ENCODE data around the gene DUOXA1.

The DUOXA1 gene

DNA sequence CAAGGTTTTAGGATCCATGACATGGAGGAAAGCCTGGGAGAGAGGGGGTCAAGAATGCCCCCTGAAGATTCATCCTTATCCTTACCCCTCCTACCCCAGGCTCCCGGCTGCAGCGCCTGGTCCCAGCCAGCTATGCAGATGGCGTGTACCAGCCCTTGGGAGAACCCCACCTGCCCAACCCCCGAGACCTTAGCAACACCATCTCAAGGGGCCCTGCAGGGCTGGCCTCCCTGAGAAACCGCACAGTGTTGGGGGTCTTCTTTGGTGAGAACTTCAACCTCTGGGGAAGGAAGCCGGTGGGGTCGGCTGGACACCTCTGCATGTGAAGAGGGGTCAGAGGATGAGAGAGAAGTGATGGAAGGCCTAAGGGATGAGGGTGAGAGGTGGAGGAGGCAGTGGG is 4.4 kb upstream of the DUOXA1 start:
- in situ Hi-C loops (cut with HindIII; ENCODE audit: low sequenced_read_pairs), result no loop called here

DNA sequence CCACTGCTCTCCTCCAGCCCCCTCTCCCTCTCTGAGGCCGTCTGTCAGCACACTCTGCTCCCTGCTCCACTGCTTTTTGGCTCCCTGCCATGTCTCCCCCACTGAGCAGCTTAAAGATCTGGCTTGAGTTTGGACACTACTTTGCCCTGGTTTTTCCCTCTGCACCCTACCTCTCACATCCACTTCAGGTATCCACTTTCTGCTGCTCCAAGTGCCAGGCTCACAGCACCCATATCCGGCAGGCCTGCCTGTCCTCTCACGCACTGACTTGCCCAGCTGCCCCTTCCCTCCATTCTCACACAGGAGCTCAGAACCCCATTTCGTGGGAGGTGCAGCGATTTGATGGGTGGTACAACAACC is 3.9 kb upstream of the DUOXA1 start:
- in situ Hi-C loops (cut with HindIII; ENCODE audit: low sequenced_read_pairs), result no loop called here

DNA sequence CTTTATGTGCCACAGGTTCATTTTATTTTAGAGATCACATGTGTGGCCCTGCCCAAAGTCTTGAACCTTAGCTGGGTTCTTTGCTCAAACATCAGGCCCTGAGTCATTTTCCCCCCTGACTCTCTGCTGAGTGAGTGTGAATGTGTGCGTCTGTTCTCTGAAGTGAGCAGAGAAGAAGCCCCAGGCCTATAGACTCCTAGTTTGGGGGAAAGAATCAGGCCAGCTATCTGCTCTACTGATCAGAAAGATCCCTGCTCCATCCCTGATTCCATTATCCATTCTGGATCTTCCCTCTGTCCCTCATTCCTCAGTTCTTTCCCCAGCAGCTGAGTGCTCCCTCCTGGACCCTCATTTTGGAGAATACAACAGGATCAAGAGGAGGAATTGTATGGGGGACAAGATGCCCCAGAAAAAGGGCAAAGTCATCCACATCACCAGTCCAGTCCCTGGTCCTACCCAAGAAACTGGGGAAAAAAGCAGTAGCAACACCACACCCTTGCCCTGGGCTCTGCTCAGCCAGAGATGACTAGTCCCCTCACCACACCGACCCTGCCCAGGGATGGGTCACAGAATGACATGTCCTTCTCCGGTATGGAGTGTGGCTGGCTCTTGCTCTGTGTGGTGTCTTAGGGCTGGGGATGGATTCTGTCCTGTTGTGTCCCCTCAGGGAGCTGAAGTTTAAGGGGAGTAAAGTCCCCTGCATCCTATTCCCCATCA is 3.3 kb upstream of the DUOXA1 start:
- in situ Hi-C loops (cut with HindIII; ENCODE audit: low sequenced_read_pairs), result no loop called here

DNA sequence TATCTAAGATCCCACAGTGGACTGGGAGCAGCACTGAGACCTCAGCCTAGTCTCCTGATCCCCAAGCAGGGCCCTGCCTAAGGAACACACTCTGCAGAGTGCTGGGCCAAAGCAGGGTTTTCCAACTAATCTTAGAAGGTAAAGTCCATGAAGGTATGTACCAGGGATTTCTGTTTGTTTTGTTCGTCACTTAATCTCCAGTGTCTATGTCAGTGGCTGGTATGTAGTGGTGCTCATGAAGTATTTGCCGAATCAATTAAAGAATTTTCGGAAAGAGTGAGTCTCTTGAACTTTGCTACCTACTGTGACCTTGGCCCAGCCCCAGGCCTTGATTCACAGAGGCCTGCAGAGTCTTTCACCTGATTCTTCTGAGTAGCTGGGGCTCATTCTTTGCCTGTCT is 1.8 kb upstream of the DUOXA1 start:
- in situ Hi-C loops (cut with HindIII; ENCODE audit: low sequenced_read_pairs), result no loop called here

DNA sequence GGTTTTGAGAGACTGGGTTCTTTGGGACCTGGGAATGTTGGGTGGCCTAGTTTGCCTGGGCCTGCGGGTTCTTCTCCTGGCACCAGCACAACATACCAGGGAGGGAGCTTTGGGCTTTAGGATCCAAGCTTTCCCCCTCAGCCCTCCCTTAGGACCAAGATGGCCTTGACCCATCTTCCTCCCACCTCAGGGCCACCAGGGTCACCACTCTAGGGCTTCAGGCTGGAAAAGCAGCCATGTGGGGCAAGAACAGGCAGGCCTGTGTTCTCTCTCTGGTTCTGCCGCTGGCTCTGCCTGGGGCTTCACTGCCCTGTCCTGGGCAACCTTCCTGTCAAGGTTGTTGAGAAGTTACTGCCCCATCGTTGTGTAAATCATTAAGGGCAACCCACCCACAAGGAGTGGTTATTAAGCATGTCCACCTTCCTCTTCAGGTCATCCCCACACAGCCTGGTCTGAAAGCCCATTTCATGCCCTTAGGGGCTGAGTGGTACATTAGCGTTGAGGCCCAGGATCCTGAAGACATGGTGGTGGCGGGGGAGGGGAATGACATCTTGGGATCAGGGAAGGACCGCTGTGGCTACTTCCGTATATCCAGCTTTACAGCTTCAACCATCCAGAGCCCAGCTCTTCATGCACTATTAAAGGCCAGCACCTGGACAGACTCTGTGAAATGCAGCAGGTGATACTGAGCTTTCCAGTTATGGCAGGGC is 767 bp upstream of the DUOXA1 start:
- in situ Hi-C loops (cut with HindIII; ENCODE audit: low sequenced_read_pairs), result no loop called here

DNA sequence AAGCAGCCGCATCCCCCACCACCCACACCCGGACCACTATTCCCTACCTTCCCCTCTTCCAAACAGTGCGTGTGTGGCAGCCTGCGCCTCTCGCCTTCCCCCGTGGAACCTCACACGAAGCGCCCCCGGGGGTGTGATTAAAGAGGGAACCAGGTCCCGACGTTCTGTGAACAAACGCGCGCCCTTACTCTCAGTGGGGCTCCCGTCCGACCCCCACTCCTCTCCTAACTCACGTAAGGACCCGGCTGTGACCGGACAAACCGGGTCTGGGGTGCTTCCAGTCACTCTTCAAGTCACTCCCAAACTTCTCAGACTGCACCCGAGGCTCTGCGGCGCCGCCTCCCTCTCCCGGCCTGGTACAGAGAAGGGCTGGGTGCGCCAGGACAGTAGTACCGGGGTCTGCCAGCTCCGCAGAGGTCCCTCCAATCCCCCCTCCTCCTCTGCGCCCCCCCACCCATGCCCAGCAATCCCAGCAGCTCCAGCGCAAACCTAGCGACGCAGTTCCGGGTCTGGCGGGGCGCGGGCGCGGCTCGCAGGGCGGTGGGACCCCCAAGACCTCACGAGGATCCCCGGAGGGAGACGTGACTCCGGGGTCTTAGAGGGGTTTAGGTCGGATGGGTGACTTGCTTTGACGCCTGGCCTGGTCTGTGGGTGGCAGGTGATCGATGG is 574 bp downstream of the DUOXA1 start:
- in situ Hi-C loops (cut with HindIII; ENCODE audit: low sequenced_read_pairs), result no loop called here

DNA sequence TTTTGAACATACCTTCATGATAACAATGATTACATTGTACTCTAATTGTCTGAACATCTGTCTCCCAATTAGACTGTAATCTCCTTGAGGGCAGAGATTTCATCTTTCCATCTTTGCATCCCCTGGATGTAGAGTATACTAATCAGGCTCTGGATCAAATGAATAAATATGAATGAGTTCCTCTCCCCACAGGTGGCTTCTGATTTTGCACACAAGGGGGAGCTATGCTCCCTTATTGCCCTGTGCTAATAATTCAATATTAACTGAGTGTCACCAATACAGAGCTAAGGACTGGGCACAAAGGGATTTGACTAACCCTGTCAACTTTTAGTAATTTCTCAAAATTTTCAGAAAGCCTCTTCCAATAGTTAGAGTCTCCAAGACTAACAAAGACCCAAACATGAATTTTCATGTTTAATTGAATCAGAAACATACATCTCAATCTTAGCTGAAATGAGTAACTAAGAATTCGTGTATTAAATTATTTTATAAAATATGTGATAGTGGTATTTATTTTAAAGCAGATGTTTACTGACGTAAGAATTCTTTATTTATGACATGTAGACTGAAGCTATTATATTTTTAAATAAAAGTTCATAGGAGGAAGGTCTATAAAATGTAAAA is 3.0 kb downstream of the DUOXA1 start:
- in situ Hi-C loops (cut with HindIII; ENCODE audit: low sequenced_read_pairs), result no loop called here

DNA sequence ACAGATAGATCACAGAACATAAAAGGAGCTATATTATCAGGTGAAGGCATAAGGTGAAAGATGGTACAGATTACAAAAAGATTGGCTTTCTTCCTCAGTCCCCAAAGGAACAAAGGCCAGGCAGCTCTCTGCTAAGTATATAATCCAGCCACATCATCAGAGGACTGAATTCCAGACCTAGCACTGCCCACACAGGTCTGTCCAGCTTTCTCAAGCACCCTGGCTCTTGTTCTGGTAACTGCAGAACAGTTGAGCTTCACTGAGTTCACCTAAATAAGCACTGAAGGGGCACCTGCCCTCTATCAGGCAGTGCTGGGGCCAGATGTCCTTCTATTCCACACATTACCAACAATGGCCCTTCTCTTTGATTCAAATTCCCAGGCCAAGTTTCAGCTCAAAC is 6.3 kb downstream of the DUOXA1 start:
- in situ Hi-C loops (cut with HindIII; ENCODE audit: low sequenced_read_pairs), result no loop called here

DNA sequence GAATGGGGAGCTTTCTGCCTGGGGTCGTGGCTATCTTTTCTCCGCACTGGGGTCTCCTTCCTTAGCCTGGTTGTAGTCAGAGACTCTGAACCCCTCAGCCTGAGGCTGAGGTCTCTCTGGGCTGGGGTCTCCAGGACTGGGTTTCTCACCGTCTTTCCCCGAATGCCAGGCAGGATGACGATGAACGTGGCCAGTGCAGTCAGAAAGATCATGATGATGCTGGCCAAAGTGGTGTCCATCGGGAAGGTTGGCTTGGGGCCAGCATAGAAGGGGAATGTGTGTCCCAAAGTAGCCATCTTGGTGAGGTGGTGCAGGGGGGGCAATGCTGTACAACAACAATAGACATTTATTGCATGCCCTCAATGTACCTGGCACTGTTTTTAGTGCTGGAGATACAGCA is 7.0 kb downstream of the DUOXA1 start:
- in situ Hi-C loops (cut with HindIII; ENCODE audit: low sequenced_read_pairs), result no loop called here

DNA sequence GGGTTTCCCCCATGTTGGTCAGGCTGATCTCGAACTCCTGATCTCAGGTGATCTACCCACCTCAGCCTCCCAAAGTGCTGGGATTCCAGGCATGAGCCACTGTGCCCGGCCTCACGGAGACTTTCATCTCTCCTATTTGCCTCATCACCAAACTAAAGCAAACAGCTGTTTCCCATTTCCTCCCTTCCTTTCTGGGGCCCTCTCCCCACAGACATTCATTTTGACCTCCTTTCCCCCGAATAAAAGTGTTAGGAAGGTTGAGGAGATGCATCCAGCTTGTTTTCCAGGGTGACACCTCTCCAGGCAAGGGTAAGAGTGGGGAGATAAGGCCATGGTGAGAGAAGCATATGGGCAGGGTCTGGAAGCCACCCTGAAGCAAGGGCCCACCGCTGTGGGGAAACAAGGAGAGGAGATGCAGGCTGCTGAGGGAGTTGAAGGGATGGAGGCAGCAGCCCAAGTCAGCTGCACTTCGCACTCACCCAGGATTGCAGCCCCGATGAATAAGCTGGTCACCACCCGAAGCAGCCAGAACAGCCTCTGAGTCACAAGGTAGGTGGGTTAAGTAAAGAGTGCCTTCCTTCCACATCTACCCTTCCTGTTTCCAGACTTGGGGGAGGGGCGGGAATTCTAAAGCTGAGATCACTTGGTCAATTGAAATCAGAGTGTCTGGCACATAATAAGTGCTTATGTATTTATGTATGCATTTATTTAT is 7.8 kb downstream of the DUOXA1 start:
- in situ Hi-C loops (cut with HindIII; ENCODE audit: low sequenced_read_pairs), result no loop called here

DNA sequence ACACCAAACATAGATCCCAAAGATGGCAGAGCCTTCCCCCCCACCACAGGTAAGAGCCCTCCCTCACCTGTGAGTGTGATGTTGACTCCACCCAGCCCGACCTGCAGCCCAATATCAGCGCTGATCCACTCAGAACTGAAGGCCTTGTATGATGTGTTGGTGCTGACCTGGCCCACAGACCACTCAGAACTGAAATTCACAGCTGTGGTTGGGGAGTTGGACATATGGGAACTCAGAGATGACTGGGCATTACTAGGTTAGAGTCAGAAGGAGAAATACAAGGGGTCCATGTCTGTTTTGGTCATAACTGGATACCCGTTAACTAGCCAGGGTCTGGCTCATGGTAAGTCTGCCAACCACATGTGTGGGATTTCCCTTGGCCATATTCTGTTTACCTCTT is 8.7 kb downstream of the DUOXA1 start:
- in situ Hi-C loops (cut with HindIII; ENCODE audit: low sequenced_read_pairs), result no loop called here

DNA sequence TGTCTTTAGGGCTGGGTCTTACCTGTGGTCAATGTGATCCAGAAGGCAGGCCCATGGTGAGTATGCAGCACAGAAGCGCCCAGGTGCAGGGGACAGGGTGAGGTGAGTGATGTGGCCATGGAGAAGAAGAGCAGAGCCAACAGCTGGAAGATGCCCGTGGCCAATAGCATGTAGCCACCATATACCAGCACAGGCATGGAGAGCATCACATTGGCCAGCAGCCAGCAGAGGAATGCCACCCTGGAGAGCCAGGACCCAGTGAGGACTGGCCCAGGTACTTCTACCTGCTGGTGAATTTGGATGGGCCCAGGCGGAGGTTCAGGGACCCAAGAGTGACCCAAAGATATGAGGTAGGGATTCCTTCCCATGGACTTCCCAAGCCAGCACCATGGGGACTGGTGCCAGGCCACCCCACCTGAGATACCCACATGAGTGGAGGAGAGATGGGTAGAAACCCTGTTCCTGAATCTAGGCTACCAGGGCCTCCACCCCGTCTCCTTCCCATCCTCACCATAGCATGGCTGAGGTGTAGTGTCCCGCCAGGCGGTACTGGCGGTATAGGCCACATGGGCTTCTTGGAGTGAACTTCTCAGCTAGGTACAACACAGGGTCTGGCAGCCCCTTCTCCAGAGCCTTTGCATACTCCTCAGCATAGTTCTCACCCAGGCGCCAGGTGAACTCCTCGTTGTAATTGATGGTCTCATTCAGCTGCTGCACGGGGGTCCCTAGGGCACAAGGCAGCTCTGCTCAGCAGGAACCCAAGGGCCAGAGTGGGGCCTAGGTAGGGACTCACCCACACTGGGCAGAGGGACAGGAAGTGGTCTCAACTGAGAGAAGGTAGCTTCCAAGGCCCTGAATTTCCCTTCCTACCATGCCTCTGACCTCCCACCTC is 9.4 kb downstream of the DUOXA1 start:
- in situ Hi-C loops (cut with HindIII; ENCODE audit: low sequenced_read_pairs), result no loop called here

DNA sequence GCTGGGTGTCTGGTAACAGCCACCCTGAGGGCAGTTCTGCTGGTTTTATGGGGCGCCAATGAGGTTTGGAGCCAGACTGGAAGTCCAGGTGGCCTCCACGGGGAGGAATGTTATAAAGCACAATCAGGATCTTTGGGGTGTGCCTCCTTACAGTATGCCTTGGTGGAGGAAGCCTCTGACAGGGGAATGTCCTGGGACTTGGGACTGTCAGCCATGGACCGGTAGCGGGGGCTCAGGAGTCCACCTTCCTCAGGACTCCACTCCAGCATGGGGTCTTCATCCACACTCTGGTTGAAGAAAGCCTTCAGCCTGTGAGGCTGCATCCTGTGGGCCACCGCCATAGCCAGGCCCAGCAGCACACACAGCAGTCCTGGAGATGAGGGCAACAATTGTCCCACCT is 10.7 kb downstream of the DUOXA1 start:
- in situ Hi-C loops (cut with HindIII; ENCODE audit: low sequenced_read_pairs), result no loop called here

DNA sequence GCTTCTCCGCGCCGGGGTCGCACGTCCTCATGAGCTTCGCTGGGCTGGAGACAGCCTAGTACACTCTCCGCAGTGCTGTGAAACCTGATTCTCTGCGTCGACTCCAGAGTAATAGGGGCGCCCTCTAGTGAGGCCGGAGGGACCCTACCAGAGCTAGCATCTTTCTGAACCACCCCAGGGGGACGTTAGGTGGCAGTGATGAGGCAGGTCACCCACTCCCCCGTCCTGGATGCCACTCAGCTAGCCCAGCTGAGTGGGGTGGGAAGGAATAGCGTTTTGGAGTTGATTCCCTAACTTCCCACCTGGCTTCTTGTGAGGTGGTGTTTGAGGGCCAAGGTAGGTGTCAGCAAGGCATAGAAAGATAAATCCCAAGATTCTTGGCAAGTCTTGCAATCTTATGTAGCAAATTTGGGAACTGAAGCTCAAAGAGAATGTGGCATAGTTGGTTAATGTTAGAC is 11.5 kb downstream of the DUOXA1 start:
- in situ Hi-C loops (cut with HindIII; ENCODE audit: low sequenced_read_pairs), result no loop called here

DNA sequence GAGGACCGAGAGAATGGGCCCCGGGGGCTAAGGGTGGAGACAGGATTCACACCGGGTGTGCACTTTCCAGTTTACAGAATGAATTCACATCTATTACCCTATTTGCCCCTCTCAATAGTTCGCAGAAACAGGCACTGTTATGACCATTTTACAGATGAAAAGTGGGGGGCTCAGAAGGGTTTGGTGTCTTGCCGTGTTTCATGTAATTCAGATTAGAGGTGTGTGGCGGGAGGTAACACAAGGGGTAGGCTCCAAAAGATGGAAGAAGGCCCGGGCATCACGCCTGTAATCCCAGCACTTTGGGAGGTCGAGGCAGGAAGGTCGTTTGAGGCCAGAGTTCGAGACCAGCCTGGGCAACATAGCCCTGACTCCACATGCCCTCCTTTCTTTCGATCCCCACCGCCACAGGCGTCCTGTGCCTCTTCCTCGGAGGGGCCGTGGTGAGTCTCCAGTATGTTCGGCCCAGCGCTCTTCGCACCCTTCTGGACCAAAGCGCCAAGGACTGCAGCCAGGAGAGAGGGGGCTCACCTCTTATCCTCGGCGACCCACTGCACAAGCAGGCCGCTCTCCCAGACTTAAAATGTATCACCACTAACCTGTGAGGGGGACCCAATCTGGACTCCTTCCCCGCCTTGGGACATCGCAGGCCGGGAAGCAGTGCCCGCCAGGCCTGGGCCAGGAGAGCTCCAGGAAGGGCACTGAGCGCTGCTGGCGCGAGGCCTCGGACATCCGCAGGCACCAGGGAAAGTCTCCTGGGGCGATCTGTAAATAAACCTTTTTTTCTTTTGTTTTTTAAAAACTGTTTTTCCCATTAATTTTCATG is 12.2 kb downstream of the DUOXA1 start:
- in situ Hi-C loops (cut with HindIII; ENCODE audit: low sequenced_read_pairs), result no loop called here

DNA sequence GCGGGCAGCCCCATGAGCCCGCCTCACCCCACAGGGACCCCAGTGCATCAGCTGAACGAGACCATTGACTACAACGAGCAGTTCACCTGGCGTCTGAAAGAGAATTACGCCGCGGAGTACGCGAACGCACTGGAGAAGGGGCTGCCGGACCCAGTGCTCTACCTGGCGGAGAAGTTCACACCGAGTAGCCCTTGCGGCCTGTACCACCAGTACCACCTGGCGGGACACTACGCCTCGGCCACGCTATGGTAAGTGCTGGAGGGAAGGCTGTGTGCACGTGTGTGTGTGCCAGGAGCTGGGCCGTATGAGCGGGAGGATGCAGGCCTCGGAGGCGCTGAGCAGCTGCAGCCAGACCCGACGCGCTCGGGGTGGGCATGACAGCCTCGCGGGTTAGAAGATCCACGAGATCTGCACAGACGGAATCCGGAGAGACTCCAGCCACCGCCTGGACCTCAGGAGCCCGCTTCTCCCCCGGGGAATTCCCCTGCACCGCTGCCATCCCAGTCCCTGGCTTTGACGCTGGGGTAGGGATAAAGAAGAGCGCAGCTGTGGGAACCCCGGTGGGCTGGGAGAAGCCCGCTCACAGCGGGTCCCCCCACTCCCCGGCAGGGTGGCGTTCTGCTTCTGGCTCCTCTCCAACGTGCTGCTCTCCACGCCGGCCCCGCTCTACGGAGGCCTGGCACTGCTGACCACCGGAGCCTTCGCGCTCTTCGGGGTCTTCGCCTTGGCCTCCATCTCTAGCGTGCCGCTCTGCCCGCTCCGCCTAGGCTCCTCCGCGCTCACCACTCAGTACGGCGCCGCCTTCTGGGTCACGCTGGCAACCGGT is 13.0 kb downstream of the DUOXA1 start:
- in situ Hi-C loops (cut with HindIII; ENCODE audit: low sequenced_read_pairs), result no loop called here

DNA sequence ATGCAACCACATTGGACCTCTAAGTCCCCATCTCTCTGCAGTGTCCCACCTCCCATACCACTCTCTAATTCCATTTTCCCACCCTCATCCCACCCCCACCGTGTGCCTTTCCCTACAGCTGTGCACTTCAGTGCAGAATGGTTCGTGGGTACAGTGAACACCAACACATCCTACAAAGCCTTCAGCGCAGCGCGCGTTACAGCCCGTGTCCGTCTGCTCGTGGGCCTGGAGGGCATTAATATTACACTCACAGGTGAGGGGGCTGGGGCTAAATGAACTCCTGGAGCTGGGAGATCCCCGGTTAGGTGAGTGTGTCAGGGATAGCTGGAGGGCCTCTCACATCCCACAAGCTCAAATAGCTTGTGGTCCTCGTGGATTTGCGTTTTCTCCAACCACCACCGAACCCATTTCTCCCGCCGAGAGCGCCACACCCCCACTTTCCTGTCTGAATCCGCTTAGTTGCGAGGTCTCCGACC is 13.6 kb downstream of the DUOXA1 start:
- in situ Hi-C loops (cut with HindIII; ENCODE audit: low sequenced_read_pairs), result no loop called here

DNA sequence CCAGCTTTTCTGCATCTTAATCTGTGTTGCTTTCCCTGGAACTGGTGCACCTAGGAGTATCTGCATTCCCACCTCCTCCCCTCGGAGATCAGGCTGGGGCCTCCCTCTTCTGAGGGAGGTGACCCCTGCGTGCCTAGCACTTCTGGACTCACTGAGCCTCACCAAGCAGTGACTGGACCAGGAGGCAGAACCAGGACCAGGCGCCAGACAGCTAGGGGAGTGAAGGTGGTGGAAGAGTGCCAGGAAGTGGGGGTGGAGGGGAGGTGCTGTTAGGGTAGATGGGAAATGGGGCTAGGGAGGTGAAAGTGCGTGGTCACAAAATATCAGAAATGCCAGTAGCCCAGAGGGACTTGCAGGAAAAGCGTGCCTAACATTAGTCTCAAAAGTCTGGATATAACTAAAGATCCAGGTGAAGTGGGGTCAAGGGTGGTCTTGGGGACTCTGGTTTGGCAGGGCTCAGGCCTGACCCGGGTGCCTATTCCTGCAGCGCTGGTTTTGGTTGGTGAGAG is 14.3 kb downstream of the DUOXA1 start:
- in situ Hi-C loops (cut with HindIII; ENCODE audit: low sequenced_read_pairs), result no loop called here

Measured in endothelial cell of hepatic sinusoid (primary cell).